ENCODE data around the gene MCRIP1. TPM values are rescaled to one million over a fixed set of nuclear protein-coding genes. Genes with fewer than 3 reads are reported as not detected.

MCRIP1 gene
- total RNA-seq, 1 donor from 2014 or later, result 64.0 TPM

DNA sequence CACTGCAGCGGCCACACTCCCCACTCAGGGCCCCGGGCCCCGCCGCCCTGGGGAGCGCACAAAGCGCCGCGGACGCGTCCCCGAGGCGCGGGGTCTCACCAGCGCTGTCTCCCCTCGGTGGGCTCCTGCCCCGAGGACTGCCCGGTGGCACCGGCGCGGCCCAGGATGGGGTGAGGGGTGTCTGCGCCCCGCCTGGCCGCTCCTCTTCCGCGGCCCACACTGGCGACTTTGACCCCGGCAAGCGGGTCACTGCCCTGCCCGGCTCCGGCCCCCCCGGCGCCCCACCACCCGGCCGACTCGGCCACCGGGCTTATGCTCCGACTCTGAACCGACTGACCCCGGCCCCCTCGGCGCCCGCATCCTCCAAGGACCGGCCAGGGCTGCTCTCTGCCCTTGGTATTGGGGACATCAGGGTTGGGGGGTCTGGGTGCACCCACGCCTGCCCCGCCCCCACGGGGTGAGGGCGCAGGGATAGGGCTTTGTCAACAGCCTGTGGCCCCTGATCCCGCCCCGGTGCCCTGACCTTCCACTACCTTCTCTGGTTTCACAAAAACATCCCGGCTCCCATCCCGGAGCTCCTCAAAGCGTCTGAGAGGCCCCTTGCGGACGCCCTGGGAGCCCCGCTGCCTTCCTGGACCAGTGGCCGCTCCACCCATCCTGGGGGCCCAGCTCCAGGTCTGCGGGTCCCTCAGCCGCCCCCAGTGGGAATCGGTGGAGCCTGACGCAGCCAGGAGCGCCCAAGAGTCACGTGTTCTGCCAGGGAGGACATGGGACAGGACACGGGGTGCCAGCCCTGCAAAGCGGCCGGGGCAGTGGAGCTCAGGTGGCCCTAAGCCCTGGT is 28.3 kb downstream of the MCRIP1 start:
- DNase-seq (ENCODE audit: low spot score), result no peak

DNA sequence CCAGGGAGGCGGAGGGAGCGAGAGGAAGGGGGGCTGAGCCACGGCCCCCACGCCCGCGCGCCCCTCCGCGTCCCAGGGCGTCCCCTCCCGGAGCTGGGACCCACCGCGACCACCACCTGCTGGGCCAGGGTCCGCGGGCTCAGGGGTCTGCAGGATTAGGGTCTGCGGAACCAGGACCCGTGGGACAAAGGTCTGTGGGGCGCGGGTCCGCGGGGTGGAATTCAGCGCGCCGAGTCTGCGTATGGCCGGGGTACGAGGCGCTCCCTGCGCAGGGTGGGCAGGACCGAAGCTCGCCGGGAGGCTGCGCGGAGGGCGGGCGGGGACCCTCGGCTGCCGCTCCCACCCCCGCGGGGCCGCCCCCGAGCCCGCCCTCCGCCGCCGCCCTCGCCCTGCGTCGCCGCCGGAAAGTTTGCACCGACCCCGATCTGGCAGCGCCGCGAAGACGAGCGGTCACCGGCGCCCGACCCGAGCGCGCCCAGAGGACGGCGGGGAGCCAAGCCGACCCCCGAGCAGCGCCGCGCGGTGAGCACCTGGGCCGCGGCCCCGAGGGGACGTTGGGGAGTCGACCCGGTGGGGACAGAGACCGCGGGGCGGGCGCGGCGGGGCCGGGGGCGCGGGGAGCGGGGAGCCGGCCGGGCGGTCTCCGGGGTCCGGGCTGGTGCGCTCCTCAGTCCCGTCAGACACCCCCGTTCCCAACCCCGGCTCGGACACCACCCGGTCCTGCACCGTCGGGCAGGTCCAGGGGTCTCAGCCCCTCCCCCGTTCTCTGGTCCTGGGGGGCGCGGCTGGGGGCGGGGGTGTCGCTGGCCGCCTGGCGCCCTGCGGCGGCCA is 29.1 kb downstream of the MCRIP1 start, which contains the start of gene GCGR:
Gene GCGR (plus strand): TSS at position 423 of the 831 bp plus-strand sequence. CDS start 4,869 bp downstream, outside the sequence.
- no peak for DNase-seq (ENCODE audit: low spot score)

DNA sequence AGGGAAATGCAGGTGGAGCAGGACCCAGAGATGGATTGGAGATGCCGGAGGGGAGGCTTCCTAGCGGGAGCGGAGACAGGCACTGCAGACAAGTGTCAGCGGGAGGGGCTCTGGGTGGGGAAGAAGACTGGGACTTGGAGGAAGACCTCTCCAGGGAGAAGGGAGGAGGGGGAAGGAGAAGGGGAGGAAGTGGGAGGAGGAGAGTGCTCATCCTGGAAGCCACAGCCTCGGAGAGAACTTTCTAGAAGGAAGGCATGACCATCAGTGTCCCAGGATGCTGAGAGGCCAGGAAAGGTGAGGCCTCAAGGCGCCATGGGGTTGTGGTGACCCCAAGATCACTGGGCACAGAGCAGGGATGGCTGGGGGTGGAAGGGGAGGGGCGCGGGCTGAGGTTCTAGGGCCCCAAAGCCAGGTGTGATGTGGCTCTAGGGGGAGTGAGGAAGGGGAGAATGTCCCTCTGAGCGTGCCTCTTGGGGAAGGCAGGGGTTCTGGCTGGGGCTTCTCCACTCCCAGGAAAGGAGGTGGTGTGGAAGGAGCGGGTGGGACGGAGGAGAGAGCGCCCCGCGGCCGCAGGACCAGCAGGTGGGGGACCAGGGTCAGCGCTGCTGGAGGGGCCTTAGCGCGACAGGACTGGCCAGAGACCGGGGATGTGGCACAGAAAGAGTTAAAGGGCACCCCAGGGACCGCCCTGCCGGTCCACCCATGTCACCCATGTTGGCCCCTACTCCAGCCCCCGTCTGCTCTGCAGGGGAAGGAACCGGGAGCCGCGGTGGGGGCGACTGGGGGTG is 30.0 kb downstream of the MCRIP1 start:
- DNase-seq (ENCODE audit: low spot score), result no peak

DNA sequence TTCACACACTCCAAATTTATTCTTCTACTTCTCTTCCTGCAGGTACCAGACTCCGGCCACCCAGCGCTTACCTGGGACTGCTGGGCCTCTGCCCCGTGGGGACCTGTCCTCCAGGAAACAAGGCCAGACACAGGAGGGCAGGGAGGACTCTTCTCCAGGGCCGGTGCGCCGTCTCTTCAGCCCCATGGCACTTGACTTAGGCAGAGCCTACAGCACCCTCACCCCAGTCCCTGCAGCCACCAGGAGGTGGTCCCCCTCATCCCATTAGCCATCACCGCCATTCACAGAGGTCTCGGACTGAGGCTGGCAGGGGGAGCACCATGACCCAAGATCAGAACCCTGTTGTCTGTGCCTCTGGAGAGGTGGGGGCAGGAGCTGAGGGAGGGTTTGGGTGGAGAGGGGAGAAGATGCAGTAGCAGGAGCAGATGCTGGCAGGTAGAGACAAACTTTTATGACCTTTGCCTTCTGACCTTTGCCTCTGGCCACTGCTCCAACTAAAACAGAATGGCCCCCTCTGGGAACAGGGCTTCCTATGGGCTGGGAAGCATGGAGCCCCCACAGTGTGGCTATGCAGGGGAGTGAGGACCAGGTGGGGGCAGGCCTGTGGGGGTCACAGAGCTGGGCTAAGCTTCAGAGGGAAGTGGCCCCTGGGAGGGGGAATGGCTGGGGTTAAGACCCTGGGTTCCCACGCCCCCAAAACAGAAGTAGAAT is 30.9 kb downstream of the MCRIP1 start:
- DNase-seq (ENCODE audit: low spot score), result no peak

DNA sequence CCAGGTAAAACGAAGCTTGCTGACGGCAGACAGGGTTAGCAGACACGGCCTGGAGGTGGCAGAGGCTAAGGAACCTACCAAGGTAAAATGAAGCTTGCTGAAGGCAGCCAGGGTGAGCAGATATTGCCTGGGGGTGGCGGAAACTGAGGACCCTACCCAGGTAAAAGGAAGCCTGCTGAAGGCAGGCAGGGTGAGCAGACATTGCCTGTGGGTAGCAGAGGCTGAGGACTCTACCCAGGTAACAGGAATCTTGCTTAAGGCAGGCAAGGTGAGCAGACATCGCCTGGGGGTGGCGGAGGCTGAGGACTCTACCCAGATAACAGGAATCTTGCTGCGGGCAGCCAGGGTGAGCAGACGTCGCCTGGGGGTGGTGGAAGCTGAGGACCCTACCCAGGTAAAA is 31.8 kb downstream of the MCRIP1 start:
- no peak for DNase-seq (ENCODE audit: low spot score)

DNA sequence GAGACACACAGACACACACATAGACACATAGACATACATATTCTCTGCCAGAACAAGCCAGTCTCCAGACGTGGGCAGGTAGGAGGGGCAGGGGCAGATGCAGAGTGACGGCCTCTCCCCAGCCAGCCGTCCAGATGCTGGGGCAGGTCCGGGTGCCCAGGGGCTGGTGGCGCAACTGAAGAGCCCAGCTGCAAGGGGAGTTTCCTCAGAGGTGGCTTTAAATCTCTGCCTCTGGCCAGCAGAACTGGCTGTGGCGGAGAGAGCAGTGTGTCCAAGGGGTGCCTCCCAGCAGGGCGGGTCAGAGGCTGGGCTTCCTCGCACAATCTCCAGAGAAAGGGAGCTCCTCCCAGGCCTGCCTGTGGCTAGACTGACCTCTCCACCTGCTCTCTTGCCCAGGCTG is 38.6 kb downstream of the MCRIP1 start:
- no peak for DNase-seq (ENCODE audit: low spot score)

DNA sequence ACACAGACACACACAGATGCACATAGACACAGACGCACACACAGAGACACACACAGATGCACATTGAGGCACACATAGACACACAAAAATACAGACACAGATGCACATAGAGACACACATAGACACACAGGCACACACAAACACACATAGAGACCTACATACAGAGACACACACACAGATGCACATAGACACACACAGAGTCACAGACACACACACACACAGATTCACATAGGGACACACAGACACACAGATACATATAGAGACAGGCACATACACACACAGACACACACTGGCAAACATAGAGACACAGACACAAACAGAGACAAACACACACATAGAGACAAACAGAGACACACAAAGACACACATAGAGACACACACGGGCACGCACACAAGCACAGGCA is 39.0 kb downstream of the MCRIP1 start:
- DNase-seq (ENCODE audit: low spot score), result no peak

DNA sequence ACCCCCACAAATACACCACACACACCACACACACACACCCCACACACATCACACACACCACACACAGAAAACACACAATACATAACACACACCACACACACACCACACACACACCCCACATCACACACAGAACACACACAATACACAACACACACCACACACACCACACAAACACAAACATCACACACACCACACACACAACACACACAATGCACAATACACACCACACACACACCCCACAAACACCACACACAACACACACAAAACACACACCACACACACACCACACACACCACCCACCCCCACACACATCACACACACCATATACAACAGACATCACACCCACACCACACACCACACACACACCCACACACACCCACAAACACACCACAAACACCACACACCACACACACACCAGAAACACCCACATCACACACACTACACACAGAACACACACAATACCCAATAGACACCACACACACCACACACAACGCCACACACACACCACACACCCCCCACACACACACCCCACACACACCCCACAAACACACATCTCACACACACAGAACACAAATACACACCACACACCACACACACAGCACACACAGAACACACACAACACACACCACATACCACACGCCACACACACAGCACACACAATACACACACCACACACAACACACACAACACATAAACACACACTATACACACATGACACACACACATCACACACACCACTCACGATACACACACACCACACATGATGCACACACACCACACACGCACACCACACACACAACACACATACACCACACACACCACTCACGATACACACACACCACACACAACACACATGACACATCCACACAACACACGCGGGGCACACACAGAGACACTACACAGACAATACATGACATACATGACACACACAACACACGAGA is 40.1 kb downstream of the MCRIP1 start:
- DNase-seq (ENCODE audit: low spot score), result no peak

Other genes starting within 250 kb of the MCRIP1 start
- gene NPLOC4, start 196.2 kb downstream of the MCRIP1 start, total RNA-seq (ENCODE audit: insufficient read depth, low replicate concordance), result 86.9 TPM
- gene TSPAN10, start 196.1 kb downstream of the MCRIP1 start, total RNA-seq (ENCODE audit: insufficient read depth, low replicate concordance), result 0.96 TPM
- gene PDE6G, start 176.7 kb downstream of the MCRIP1 start, total RNA-seq (ENCODE audit: insufficient read depth, low replicate concordance), result not detected
- gene OXLD1, start 166.7 kb downstream of the MCRIP1 start, total RNA-seq (ENCODE audit: insufficient read depth, low replicate concordance), result 20.7 TPM
- gene CCDC137, start 166.6 kb downstream of the MCRIP1 start, total RNA-seq (ENCODE audit: insufficient read depth, low replicate concordance), result 0.96 TPM
- 21.2 TPM for gene ARL16, start 149.5 kb downstream of the MCRIP1 start, total RNA-seq (ENCODE audit: insufficient read depth, low replicate concordance)
- 48.9 TPM for gene HGS, start 149.3 kb downstream of the MCRIP1 start, total RNA-seq (ENCODE audit: insufficient read depth, low replicate concordance)
- gene MRPL12, start 129.9 kb downstream of the MCRIP1 start, total RNA-seq (ENCODE audit: insufficient read depth, low replicate concordance), result not detected
- 3.1 TPM for gene SLC25A10, start 121.0 kb downstream of the MCRIP1 start, total RNA-seq (ENCODE audit: insufficient read depth, low replicate concordance)
- 2.9 TPM for gene GCGR, start 29.1 kb downstream of the MCRIP1 start, total RNA-seq (ENCODE audit: insufficient read depth, low replicate concordance)
- gene PPP1R27, start 1.8 kb upstream of the MCRIP1 start, total RNA-seq (ENCODE audit: insufficient read depth, low replicate concordance), result 4.1 TPM
- gene P4HB, start 27.2 kb upstream of the MCRIP1 start, total RNA-seq (ENCODE audit: insufficient read depth, low replicate concordance), result 844 TPM
- gene ARHGDIA, start 38.0 kb upstream of the MCRIP1 start, total RNA-seq (ENCODE audit: insufficient read depth, low replicate concordance), result 57.5 TPM
- gene ALYREF, start 58.3 kb upstream of the MCRIP1 start, total RNA-seq (ENCODE audit: insufficient read depth, low replicate concordance), result 96.8 TPM
- gene ANAPC11, start 58.4 kb upstream of the MCRIP1 start, total RNA-seq (ENCODE audit: insufficient read depth, low replicate concordance), result 103 TPM
- 1.4 TPM for gene NPB, start 68.9 kb upstream of the MCRIP1 start, total RNA-seq (ENCODE audit: insufficient read depth, low replicate concordance)
- gene PCYT2, start 78.1 kb upstream of the MCRIP1 start, total RNA-seq (ENCODE audit: insufficient read depth, low replicate concordance), result 21.2 TPM
- gene SIRT7, start 84.9 kb upstream of the MCRIP1 start, total RNA-seq (ENCODE audit: insufficient read depth, low replicate concordance), result 9.9 TPM
- 8.4 TPM for gene MAFG, start 94.4 kb upstream of the MCRIP1 start, total RNA-seq (ENCODE audit: insufficient read depth, low replicate concordance)
- gene PYCR1, start 104.0 kb upstream of the MCRIP1 start, total RNA-seq (ENCODE audit: insufficient read depth, low replicate concordance), result 77.5 TPM
- 0.72 TPM for gene MYADML2, start 113.9 kb upstream of the MCRIP1 start, total RNA-seq (ENCODE audit: insufficient read depth, low replicate concordance)
- gene NOTUM, start 127.9 kb upstream of the MCRIP1 start, total RNA-seq (ENCODE audit: insufficient read depth, low replicate concordance), result not detected
- gene ASPSCR1, start 144.3 kb upstream of the MCRIP1 start, total RNA-seq (ENCODE audit: insufficient read depth, low replicate concordance), result 24.1 TPM
- 1.2 TPM for gene CENPX, start 189.6 kb upstream of the MCRIP1 start, total RNA-seq (ENCODE audit: insufficient read depth, low replicate concordance)
- 4.6 TPM for gene LRRC45, start 190.0 kb upstream of the MCRIP1 start, total RNA-seq (ENCODE audit: insufficient read depth, low replicate concordance)
- 8.7 TPM for gene RAC3, start 198.4 kb upstream of the MCRIP1 start, total RNA-seq (ENCODE audit: insufficient read depth, low replicate concordance)
- 22.4 TPM for gene DCXR, start 204.4 kb upstream of the MCRIP1 start, total RNA-seq (ENCODE audit: insufficient read depth, low replicate concordance)
- 33.2 TPM for gene RFNG, start 218.5 kb upstream of the MCRIP1 start, total RNA-seq (ENCODE audit: insufficient read depth, low replicate concordance)
- gene GPS1, start 218.6 kb upstream of the MCRIP1 start, total RNA-seq (ENCODE audit: insufficient read depth, low replicate concordance), result 39.7 TPM
- gene DUS1L, start 232.5 kb upstream of the MCRIP1 start, total RNA-seq (ENCODE audit: insufficient read depth, low replicate concordance), result 83.3 TPM